ENCODE results near the gene PHEX.

- TF ChIP-seq, protein P1, sequence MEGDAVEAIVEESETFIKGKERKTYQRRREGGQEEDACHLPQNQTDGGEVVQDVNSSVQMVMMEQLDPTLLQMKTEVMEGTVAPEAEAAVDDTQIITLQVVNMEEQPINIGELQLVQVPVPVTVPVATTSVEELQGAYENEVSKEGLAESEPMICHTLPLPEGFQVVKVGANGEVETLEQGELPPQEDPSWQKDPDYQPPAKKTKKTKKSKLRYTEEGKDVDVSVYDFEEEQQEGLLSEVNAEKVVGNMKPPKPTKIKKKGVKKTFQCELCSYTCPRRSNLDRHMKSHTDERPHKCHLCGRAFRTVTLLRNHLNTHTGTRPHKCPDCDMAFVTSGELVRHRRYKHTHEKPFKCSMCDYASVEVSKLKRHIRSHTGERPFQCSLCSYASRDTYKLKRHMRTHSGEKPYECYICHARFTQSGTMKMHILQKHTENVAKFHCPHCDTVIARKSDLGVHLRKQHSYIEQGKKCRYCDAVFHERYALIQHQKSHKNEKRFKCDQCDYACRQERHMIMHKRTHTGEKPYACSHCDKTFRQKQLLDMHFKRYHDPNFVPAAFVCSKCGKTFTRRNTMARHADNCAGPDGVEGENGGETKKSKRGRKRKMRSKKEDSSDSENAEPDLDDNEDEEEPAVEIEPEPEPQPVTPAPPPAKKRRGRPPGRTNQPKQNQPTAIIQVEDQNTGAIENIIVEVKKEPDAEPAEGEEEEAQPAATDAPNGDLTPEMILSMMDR (IDR thresholded peaks at IDR 0.05) = no peak
- TF ChIP-seq EP300 (IDR thresholded peaks at IDR 0.05) = no peak
- TF ChIP-seq POLR2A (IDR thresholded peaks at IDR 0.05) = no peak
- no peak for TF ChIP-seq POLR2AphosphoS5 (IDR thresholded peaks at IDR 0.05)
Measured at GRCh38 chrX:22300130-22300529, 268.0 kb downstream of the PHEX start.

All from stomach (tissue), 4 donors.